ENCODE measurements around the gene IDH3A.

Gene IDH3A

GRCh38 chr15:78129751-78130287 is 19.3 kb upstream of the IDH3A start:
- Histone ChIP-seq H3K27ac (ENCODE audit: low read depth, low read length, severe bottlenecking) (no peak overlapping the region), H3K36me3 (ENCODE audit: control insufficient read depth, insufficient read depth, low read length) (no peaks in the 10 kb centered on the region), H3K4me1 (ENCODE audit: control insufficient read depth, insufficient read depth, low read length, poor library complexity, severe bottlenecking) (no peaks in the 10 kb centered on the region), H3K4me3 (ENCODE audit: extremely low read depth, insufficient read depth, low read length, poor library complexity, severe bottlenecking) (no peak overlapping the region), H3K9me3 (ENCODE audit: control insufficient read depth, low read length) (no peaks in the 10 kb centered on the region)
- WGBS, 2 experiments (ENCODE audit: insufficient coverage in 2 of 2) = 93 to 94% methylated on average over 5 of the region's 5 CpGs

- Histone ChIP-seq H3K9me3 (ENCODE audit: control insufficient read depth, low read length) (no peaks in the 10 kb centered on the region), H3K4me1 (ENCODE audit: control insufficient read depth, insufficient read depth, low read length, poor library complexity, severe bottlenecking) (no peaks in the 10 kb centered on the region), H3K4me3 (ENCODE audit: extremely low read depth, insufficient read depth, low read length, poor library complexity, severe bottlenecking) (peak overlapping the region; percentile 75), H3K27ac (ENCODE audit: low read depth, low read length, severe bottlenecking) (no peak overlapping the region), H3K36me3 (ENCODE audit: control insufficient read depth, insufficient read depth, low read length) (no peaks in the 10 kb centered on the region)
- WGBS, 2 experiments (ENCODE audit: insufficient coverage in 2 of 2) = 31 to 32% methylated on average over 45 of the region's 51 CpGs
Measured at GRCh38 chr15:78130466-78131294, 18.5 kb upstream of the IDH3A start.

GRCh38 chr15:78131295-78132061 is 17.7 kb upstream of the IDH3A start, which contains the start of gene CIB2:
Gene CIB2 (minus strand): TSS chr15:78131445. CDS start chr15:78131215, 230 bp downstream.
- WGBS, 2 experiments (ENCODE audit: insufficient coverage in 2 of 2) = 1% methylated on average over 58 to 75 of the region's 79 CpGs
- H3K27ac ChIP-seq (ENCODE audit: low read depth, low read length, severe bottlenecking) = peak within 1 kb of the TSS; percentile 36

GRCh38 chr15:78133801-78134200 is 15.4 kb upstream of the IDH3A start:
- Histone ChIP-seq H3K27ac (ENCODE audit: low read depth, low read length, severe bottlenecking) (no peak overlapping the region), H3K9me3 (ENCODE audit: control insufficient read depth, low read length) (no peaks in the 10 kb centered on the region), H3K4me1 (ENCODE audit: control insufficient read depth, insufficient read depth, low read length, poor library complexity, severe bottlenecking) (no peaks in the 10 kb centered on the region), H3K4me3 (ENCODE audit: extremely low read depth, insufficient read depth, low read length, poor library complexity, severe bottlenecking) (no peak overlapping the region), H3K36me3 (ENCODE audit: control insufficient read depth, insufficient read depth, low read length) (no peaks in the 10 kb centered on the region)
- 100% methylated on average over 1 to 2 of the region's 2 CpGs for WGBS, 2 experiments (ENCODE audit: insufficient coverage in 2 of 2)

More at GRCh38 chr15:78131295-78132061, 17.7 kb upstream of the IDH3A start, which contains the start of gene CIB2:
- peak within 1 kb of the TSS; percentile 75 for H3K4me3 ChIP-seq (ENCODE audit: extremely low read depth, insufficient read depth, low read length, poor library complexity, severe bottlenecking)
- no peaks in the 10 kb centered on the region for H3K4me1 ChIP-seq (ENCODE audit: control insufficient read depth, insufficient read depth, low read length, poor library complexity, severe bottlenecking)
- H3K36me3 ChIP-seq (ENCODE audit: control insufficient read depth, insufficient read depth, low read length) = no peaks in the 10 kb centered on the region
- H3K9me3 ChIP-seq (ENCODE audit: control insufficient read depth, low read length) = no peaks in the 10 kb centered on the region

GRCh38 chr15:78139578-78139977 is 9.6 kb upstream of the IDH3A start:
- no peak overlapping the region for H3K4me3 ChIP-seq (ENCODE audit: extremely low read depth, insufficient read depth, low read length, poor library complexity, severe bottlenecking)
- no peaks in the 10 kb centered on the region for H3K4me1 ChIP-seq (ENCODE audit: control insufficient read depth, insufficient read depth, low read length, poor library complexity, severe bottlenecking)
- H3K9me3 ChIP-seq (ENCODE audit: control insufficient read depth, low read length) = no peaks in the 10 kb centered on the region
- WGBS, 2 experiments (ENCODE audit: insufficient coverage in 2 of 2) = 89 to 100% methylated on average over 1 to 5 of the region's 5 CpGs
- H3K36me3 ChIP-seq (ENCODE audit: control insufficient read depth, insufficient read depth, low read length) = no peaks in the 10 kb centered on the region
- H3K27ac ChIP-seq (ENCODE audit: low read depth, low read length, severe bottlenecking) = no peak overlapping the region

- Histone ChIP-seq H3K36me3 (ENCODE audit: control insufficient read depth, insufficient read depth, low read length) (no peaks in the 10 kb centered on the region), H3K4me1 (ENCODE audit: control insufficient read depth, insufficient read depth, low read length, poor library complexity, severe bottlenecking) (no peaks in the 10 kb centered on the region), H3K27ac (ENCODE audit: low read depth, low read length, severe bottlenecking) (no peak overlapping the region), H3K9me3 (ENCODE audit: control insufficient read depth, low read length) (no peaks in the 10 kb centered on the region), H3K4me3 (ENCODE audit: extremely low read depth, insufficient read depth, low read length, poor library complexity, severe bottlenecking) (no peak overlapping the region)
Measured at GRCh38 chr15:78140292-78140691, 8.9 kb upstream of the IDH3A start.

GRCh38 chr15:78142332-78142731 is 6.8 kb upstream of the IDH3A start:
- no peak overlapping the region for H3K4me3 ChIP-seq (ENCODE audit: extremely low read depth, insufficient read depth, low read length, poor library complexity, severe bottlenecking)
- H3K9me3 ChIP-seq (ENCODE audit: control insufficient read depth, low read length) = no peaks in the 10 kb centered on the region
- no peaks in the 10 kb centered on the region for H3K36me3 ChIP-seq (ENCODE audit: control insufficient read depth, insufficient read depth, low read length)
- H3K4me1 ChIP-seq (ENCODE audit: control insufficient read depth, insufficient read depth, low read length, poor library complexity, severe bottlenecking) = no peaks in the 10 kb centered on the region
- H3K27ac ChIP-seq (ENCODE audit: low read depth, low read length, severe bottlenecking) = no peak overlapping the region
- 88 to 90% methylated on average over 2 to 3 of the region's 3 CpGs for WGBS, 2 experiments (ENCODE audit: insufficient coverage in 2 of 2)

- Histone ChIP-seq H3K36me3 (ENCODE audit: control insufficient read depth, insufficient read depth, low read length) (no peaks in the 10 kb centered on the region), H3K9me3 (ENCODE audit: control insufficient read depth, low read length) (no peaks in the 10 kb centered on the region), H3K4me1 (ENCODE audit: control insufficient read depth, insufficient read depth, low read length, poor library complexity, severe bottlenecking) (no peaks in the 10 kb centered on the region), H3K4me3 (ENCODE audit: extremely low read depth, insufficient read depth, low read length, poor library complexity, severe bottlenecking) (no peak overlapping the region), H3K27ac (ENCODE audit: low read depth, low read length, severe bottlenecking) (no peak overlapping the region)
- 89 to 93% methylated on average over 3 to 4 of the region's 4 CpGs for WGBS, 2 experiments (ENCODE audit: insufficient coverage in 2 of 2)
Measured at GRCh38 chr15:78146425-78147154, 2.6 kb upstream of the IDH3A start.

- H3K27ac ChIP-seq (ENCODE audit: low read depth, low read length, severe bottlenecking) = no peak overlapping the region
- H3K4me3 ChIP-seq (ENCODE audit: extremely low read depth, insufficient read depth, low read length, poor library complexity, severe bottlenecking) = no peak overlapping the region
- 91 to 97% methylated on average over 5 to 6 of the region's 6 CpGs for WGBS, 2 experiments (ENCODE audit: insufficient coverage in 2 of 2)
- no peaks in the 10 kb centered on the region for H3K9me3 ChIP-seq (ENCODE audit: control insufficient read depth, low read length)
- no peaks in the 10 kb centered on the region for H3K4me1 ChIP-seq (ENCODE audit: control insufficient read depth, insufficient read depth, low read length, poor library complexity, severe bottlenecking)
- H3K36me3 ChIP-seq (ENCODE audit: control insufficient read depth, insufficient read depth, low read length) = no peaks in the 10 kb centered on the region
Measured at GRCh38 chr15:78147566-78147965, 1.6 kb upstream of the IDH3A start.

GRCh38 chr15:78148392-78149067 is 632 bp upstream of the IDH3A start:
- WGBS, 2 experiments (ENCODE audit: insufficient coverage in 2 of 2) = 15 to 38% methylated on average over 4 to 5 of the region's 14 CpGs
- Histone ChIP-seq H3K9me3 (ENCODE audit: control insufficient read depth, low read length) (no peaks in the 10 kb centered on the region), H3K27ac (ENCODE audit: low read depth, low read length, severe bottlenecking) (no peak overlapping the region), H3K4me3 (ENCODE audit: extremely low read depth, insufficient read depth, low read length, poor library complexity, severe bottlenecking) (peak overlapping the region; percentile 77), H3K4me1 (ENCODE audit: control insufficient read depth, insufficient read depth, low read length, poor library complexity, severe bottlenecking) (no peaks in the 10 kb centered on the region), H3K36me3 (ENCODE audit: control insufficient read depth, insufficient read depth, low read length) (no peaks in the 10 kb centered on the region)
